HepG2 (cell line): ENCODE data around the gene LMNTD1. TPM values are rescaled to one million over a fixed set of nuclear protein-coding genes. Genes with fewer than 3 reads are reported as not detected.

ENCODE experiments used
- ATAC-seq: fragments of 200-7000 bp; cut with Tn5 transposase; 3 replicates; pipeline ENCODE4 v1.9.1; 2020; ENCODE audit warnings: mild to moderate bottlenecking, moderate library complexity
- BruUV-seq: library from RNA; stranded (reverse); fragments of 400-500 nt; replicated peaks from 2 replicates; lab custom pipeline; 2021; lab: Mats Ljungman, UMichigan
- CTCF ChIA-PET: fragments of 300-600 bp; formaldehyde crosslinking; extraction: SDS; loops from one replicate; lab custom pipeline; 2021; ENCODE audit warnings: low total read pairs, inconsistent platforms, low intra/inter-chr PET ratio; lab: Yijun Ruan, JAX
- POLR2A ChIA-PET: fragments of 350-600 bp; sonication (Branson Sonifier 250); formaldehyde crosslinking; loops from one replicate; lab custom pipeline; 2020; ENCODE audit warnings: antibody characterized with exemption, inconsistent platforms; lab: Yijun Ruan, JAX
- DNase-seq: peaks from one replicate; pipeline ENCODE4 v3.0.0-alpha.2; 2015; ENCODE audit warnings: low spot score
- FAIRE-seq: peaks from 3 replicates; lab custom pipeline; 2011; peaks lifted over from hg19 to GRCh38; lab: Jason Lieb, UNC
- H2AFZ ChIP-seq: one replicate; pipeline ENCODE4 v1.6.1; 2011; ENCODE audit warnings: low read length, inconsistent platforms
- H3K27ac ChIP-seq: fragments of 300-600 bp; 3 replicates; pipeline ENCODE4 v1.8.0; 2011; ENCODE audit warnings: mixed run types, mild to moderate bottlenecking, mixed read lengths, low read length, inconsistent platforms; ENCODE audit not compliant: insufficient read depth; ENCODE audit errors: extremely low read length
- H3K27me3 ChIP-seq, 2 experiments: fragments of 200-600 bp in 1 of 2; 2 replicates in 1 of 2; 3 replicates in 1 of 2; pipeline versions ENCODE4 v1.6.0 to v1.8.0; 2011; ENCODE audit warnings: low read length in 2 of 2, mild to moderate bottlenecking in 2 of 2, moderate library complexity in 2 of 2, inconsistent platforms in 1 of 2; ENCODE audit not compliant: insufficient read depth in 2 of 2, control insufficient read depth in 1 of 2
- H3K36me3 ChIP-seq, 2 experiments: fragments of 200-600 bp in 1 of 2; replicated peaks in 1 of 2; 2 replicates in 1 of 2; 3 replicates in 1 of 2; pipeline versions ENCODE4 v1.5.1 to v1.8.0; 2011; ENCODE audit warnings: low read length in 2 of 2, inconsistent platforms in 1 of 2; ENCODE audit not compliant: insufficient read depth in 2 of 2, control insufficient read depth in 1 of 2
- H3K4me1 ChIP-seq: 2 replicates; pipeline ENCODE4 v1.5.1; 2012; ENCODE audit warnings: low read length, inconsistent platforms; ENCODE audit not compliant: insufficient read depth
- H3K4me2 ChIP-seq: 2 replicates; pipeline ENCODE4 v1.6.0; 2011; ENCODE audit warnings: low read depth, low read length, inconsistent platforms
- H3K4me3 ChIP-seq, 3 experiments: fragments of 200-600 bp in 1 of 3; sonication (generic), shearing (Covaris generic) in 1 of 3; replicated peaks in 1 of 3; 2 replicates each; pipeline ENCODE4 v1.5.1; 2011 to 2016; ENCODE audit warnings: low read length in 3 of 3, inconsistent platforms in 2 of 3, low read depth in 2 of 3, mild to moderate bottlenecking in 2 of 3, control low read depth in 1 of 3, mixed read lengths in 1 of 3; ENCODE audit not compliant: insufficient read depth in 1 of 3
- H3K79me2 ChIP-seq: one replicate; pipeline ENCODE4 v1.6.1; 2011; ENCODE audit warnings: low read length, inconsistent platforms; ENCODE audit not compliant: insufficient read depth
- H3K9ac ChIP-seq: 2 replicates; pipeline ENCODE4 v1.6.0; 2011; ENCODE audit warnings: mild to moderate bottlenecking, low read depth, low read length, inconsistent platforms; ENCODE audit not compliant: insufficient read depth
- H3K9me3 ChIP-seq: 2 replicates; pipeline ENCODE4 v1.5.1; 2012; ENCODE audit warnings: mild to moderate bottlenecking, low read length
- H4K20me1 ChIP-seq: 2 replicates; pipeline ENCODE4 v1.6.0; 2011; ENCODE audit warnings: inconsistent platforms, mild to moderate bottlenecking, low read length, moderate library complexity; ENCODE audit not compliant: insufficient read depth
- EED ChIP-seq: sonication (generic); formaldehyde crosslinking; IDR thresholded peaks from 2 replicates; pipeline ENCODE4 v1.5.0; 2020; ENCODE audit warnings: mild to moderate bottlenecking, missing genetic modification reagents
- MEIS2 ChIP-seq: sonication (generic); formaldehyde crosslinking; IDR thresholded peaks from 2 replicates; pipeline ENCODE4 v1.9.0; 2021; ENCODE audit warnings: mild to moderate bottlenecking, missing genetic modification reagents
- YEATS2 ChIP-seq: sonication (generic); formaldehyde crosslinking; IDR thresholded peaks from 2 replicates; pipeline ENCODE4 v1.4.0; 2020; ENCODE audit warnings: missing genetic modification reagents, borderline replicate concordance
- ZNF773 ChIP-seq: sonication (generic); formaldehyde crosslinking; IDR thresholded peaks from 2 replicates; pipeline ENCODE4 v1.4.0; 2020; ENCODE audit warnings: missing genetic modification reagents, borderline replicate concordance
- WGBS: methylation state at CpG from one replicate; pipeline ENCODE4 v1.1.6; 2017; ENCODE audit warnings: low lambda C conversion rate; 5-methylcytosine and 5-hydroxymethylcytosine counted together
- in situ Hi-C: cut with HindIII; loops from 2 replicates; pipeline ENCODE4 v1.10.0; 2017; ENCODE audit warnings: low pct_unique_long_range_greater_than_20kb; ENCODE audit not compliant: extremely low pct_ligation_motif_present
- intact Hi-C: fragments of 100-400 bp; cut with micrococcal nuclease; formaldehyde crosslinking; loops from one replicate; pipeline ENCODE4 v1.10.0; 2022; ENCODE audit not compliant: unreplicated experiment
- polyA plus RNA-seq, 8 experiments: library from polyadenylated mRNA; depleted of rRNA in 3 of 8; stranded (reverse) in 7 of 8; unstranded in 1 of 8; fragments of >200 nt; fragmentation: Illumina TruSeq in 4 of 8; extraction: Trizol in 4 of 8; gene quantifications; 2 replicates each; pipeline versions ENCODE4 v1.2.1 to v1.2.3, GENCODE V29; 2011 to 2016; ENCODE audit warnings: low read depth in 4 of 8, missing spikeins in 1 of 8, mixed read lengths in 1 of 8; ENCODE audit not compliant: insufficient read depth in 1 of 8
- total RNA-seq, 5 experiments: library from RNA; depleted of rRNA; stranded (reverse); fragments of >200 nt; fragmentation: Illumina TruSeq; extraction: Trizol; gene quantifications; 2 replicates each; pipeline ENCODE4 v1.2.3, GENCODE V29; 2016; ENCODE audit warnings: low read depth in 1 of 5
- TF ChIP-seq, protein P1 (sequence below): IDR thresholded peaks from 2 replicates; pipeline ENCODE4 v1.6.1; 2016; ENCODE audit warnings: mild to moderate bottlenecking, missing biosample characterization, missing genetic modification reagents
- TF ChIP-seq, protein P2 (sequence below): sonication (generic); formaldehyde crosslinking; IDR thresholded peaks from 2 replicates; pipeline ENCODE4 v1.4.0; 2020; ENCODE audit warnings: missing genetic modification reagents
- TF ChIP-seq, protein P3 (sequence below), 2 experiments: fragments of 450-650 bp in 1 of 2; sonication (generic) in 1 of 2; formaldehyde crosslinking in 1 of 2; IDR thresholded peaks; 2 replicates each; pipeline versions ENCODE4 v1.6.1 to v1.8.0; 2016 to 2022; ENCODE audit warnings: antibody characterized with exemption in 1 of 2, mild to moderate bottlenecking in 1 of 2, missing genetic modification reagents in 1 of 2

LMNTD1 gene
- total and polyA plus RNA-seq, 2 of the 13 experiments (the other 11 are each of a cell fraction or from before 2014, with no cell fraction given) = not detected

DNA sequence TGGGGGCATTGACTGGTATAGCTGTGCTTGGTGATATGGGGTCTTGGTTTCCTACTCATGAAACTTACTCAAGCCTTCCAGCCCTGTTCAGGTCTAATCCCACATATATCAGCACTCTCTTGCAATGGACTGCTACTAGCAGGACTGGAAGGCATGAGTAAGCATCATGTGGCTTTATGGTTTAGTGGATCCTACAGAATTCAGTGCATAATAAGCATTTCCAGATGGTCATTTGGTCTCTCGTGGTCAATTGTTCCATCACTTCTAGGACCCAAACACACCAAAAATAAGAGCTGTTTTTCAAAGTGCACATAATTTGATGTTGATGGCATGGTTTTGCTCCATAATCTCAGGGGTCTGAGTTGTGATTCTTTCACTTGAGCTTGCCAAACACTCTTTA is 114.4 kb downstream of the LMNTD1 start:
- POLR2A ChIA-PET = no interaction called here
- no peaks in the 10 kb centered on the region for H3K36me3 ChIP-seq
- H3K27me3 ChIP-seq = no peaks in the 10 kb centered on the region
- DNase-seq (no peak), ATAC-seq (no peak), FAIRE-seq (no peak)
- TF ChIP-seq, protein P1, sequence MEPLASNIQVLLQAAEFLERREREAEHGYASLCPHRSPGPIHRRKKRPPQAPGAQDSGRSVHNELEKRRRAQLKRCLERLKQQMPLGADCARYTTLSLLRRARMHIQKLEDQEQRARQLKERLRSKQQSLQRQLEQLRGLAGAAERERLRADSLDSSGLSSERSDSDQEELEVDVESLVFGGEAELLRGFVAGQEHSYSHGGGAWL (CRISPR knock-in tag) = no peak
- no peak for TF ChIP-seq ZNF773 (CRISPR knock-in tag)
- no peak for TF ChIP-seq MEIS2 (CRISPR knock-in tag)
- TF ChIP-seq, protein P2, sequence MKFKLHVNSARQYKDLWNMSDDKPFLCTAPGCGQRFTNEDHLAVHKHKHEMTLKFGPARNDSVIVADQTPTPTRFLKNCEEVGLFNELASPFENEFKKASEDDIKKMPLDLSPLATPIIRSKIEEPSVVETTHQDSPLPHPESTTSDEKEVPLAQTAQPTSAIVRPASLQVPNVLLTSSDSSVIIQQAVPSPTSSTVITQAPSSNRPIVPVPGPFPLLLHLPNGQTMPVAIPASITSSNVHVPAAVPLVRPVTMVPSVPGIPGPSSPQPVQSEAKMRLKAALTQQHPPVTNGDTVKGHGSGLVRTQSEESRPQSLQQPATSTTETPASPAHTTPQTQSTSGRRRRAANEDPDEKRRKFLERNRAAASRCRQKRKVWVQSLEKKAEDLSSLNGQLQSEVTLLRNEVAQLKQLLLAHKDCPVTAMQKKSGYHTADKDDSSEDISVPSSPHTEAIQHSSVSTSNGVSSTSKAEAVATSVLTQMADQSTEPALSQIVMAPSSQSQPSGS (CRISPR knock-in tag) = no peak
- TF ChIP-seq, protein P3, sequence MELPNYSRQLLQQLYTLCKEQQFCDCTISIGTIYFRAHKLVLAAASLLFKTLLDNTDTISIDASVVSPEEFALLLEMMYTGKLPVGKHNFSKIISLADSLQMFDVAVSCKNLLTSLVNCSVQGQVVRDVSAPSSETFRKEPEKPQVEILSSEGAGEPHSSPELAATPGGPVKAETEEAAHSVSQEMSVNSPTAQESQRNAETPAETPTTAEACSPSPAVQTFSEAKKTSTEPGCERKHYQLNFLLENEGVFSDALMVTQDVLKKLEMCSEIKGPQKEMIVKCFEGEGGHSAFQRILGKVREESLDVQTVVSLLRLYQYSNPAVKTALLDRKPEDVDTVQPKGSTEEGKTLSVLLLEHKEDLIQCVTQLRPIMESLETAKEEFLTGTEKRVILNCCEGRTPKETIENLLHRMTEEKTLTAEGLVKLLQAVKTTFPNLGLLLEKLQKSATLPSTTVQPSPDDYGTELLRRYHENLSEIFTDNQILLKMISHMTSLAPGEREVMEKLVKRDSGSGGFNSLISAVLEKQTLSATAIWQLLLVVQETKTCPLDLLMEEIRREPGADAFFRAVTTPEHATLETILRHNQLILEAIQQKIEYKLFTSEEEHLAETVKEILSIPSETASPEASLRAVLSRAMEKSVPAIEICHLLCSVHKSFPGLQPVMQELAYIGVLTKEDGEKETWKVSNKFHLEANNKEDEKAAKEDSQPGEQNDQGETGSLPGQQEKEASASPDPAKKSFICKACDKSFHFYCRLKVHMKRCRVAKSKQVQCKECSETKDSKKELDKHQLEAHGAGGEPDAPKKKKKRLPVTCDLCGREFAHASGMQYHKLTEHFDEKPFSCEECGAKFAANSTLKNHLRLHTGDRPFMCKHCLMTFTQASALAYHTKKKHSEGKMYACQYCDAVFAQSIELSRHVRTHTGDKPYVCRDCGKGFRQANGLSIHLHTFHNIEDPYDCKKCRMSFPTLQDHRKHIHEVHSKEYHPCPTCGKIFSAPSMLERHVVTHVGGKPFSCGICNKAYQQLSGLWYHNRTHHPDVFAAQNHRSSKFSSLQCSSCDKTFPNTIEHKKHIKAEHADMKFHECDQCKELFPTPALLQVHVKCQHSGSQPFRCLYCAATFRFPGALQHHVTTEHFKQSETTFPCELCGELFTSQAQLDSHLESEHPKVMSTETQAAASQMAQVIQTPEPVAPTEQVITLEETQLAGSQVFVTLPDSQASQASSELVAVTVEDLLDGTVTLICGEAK (IDR thresholded peaks at IDR 0.05) = no peak
- TF ChIP-seq, protein P3 (CRISPR knock-in tag; IDR thresholded peaks at IDR 0.05) = no peak
- no peak for TF ChIP-seq EED
- TF ChIP-seq YEATS2 (CRISPR knock-in tag) = no peak
- no peaks in the 10 kb centered on the region for H3K9me3 ChIP-seq
- 0% methylated on average over 1 of the region's 1 CpG for WGBS
- no peak overlapping the region for H3K4me3 ChIP-seq
- no TSS peak for BruUV-seq
- H3K79me2 ChIP-seq = no peaks in the 10 kb centered on the region
- no peak overlapping the region for H3K9ac ChIP-seq
- intact Hi-C loops (no loop called here), in situ Hi-C loops (loop anchor here (5.0 kb wide), 2 partner anchors 119 to 589 kb away; no protein-coding TSS in a partner anchor)
- no peaks in the 10 kb centered on the region for H3K4me1 ChIP-seq
- H3K4me2 ChIP-seq = no peak overlapping the region
- CTCF ChIA-PET = interaction anchor here (1.0 kb wide), 1 partner anchor 590 kb away, joined by 4 read pairs; no protein-coding TSS in a partner anchor
- H3K27ac ChIP-seq = no peak overlapping the region
- H2AFZ ChIP-seq = no peak overlapping the region
- H4K20me1 ChIP-seq = no peaks in the 10 kb centered on the region
